Activated naive CD8-positive, alpha-beta T cell treated with anti-CD3 and anti-CD28 coated beads, Interleukin-2, amount 10 ng/mL, durations not matched to agents 7 days and 5 days (primary cell): ENCODE data around the gene LRBA. TPM values are rescaled to one million over a fixed set of nuclear protein-coding genes. Genes with fewer than 3 reads are reported as not detected.

Experiments used
- ATAC-seq: fragments of 150-1000 bp; cut with Tn5 transposase; one replicate; pipeline ENCODE4 v1.10.0; 2021; ENCODE audit warnings: low read depth, moderate library complexity
- POLR2A ChIA-PET: fragments of 350-600 bp; sonication (Branson Sonifier 250); formaldehyde crosslinking; loops from one replicate; lab custom pipeline; 2021; ENCODE audit warnings: antibody characterized with exemption; lab: Charles Lee
- DNase-seq: peaks from one replicate; pipeline ENCODE4 v3.0.0; 2021
- H3K27ac Mint-ChIP-seq: one replicate; pipeline ENCODE4 v1.8.0; 2022; ENCODE audit warnings: mild to moderate bottlenecking, mixed read lengths
- H3K27me3 Mint-ChIP-seq: one replicate; pipeline ENCODE4 v1.8.0; 2022; ENCODE audit warnings: mild to moderate bottlenecking, moderate library complexity, mixed read lengths
- H3K36me3 Mint-ChIP-seq: one replicate; pipeline ENCODE4 v1.8.0; 2021; ENCODE audit warnings: mild to moderate bottlenecking, mixed read lengths
- H3K4me1 Mint-ChIP-seq: one replicate; pipeline ENCODE4 v1.8.0; 2021; ENCODE audit warnings: mixed read lengths
- H3K4me3 Mint-ChIP-seq: one replicate; pipeline ENCODE4 v1.8.0; 2022; ENCODE audit warnings: mild to moderate bottlenecking, moderate library complexity, mixed read lengths
- H3K9me3 Mint-ChIP-seq: one replicate; pipeline ENCODE4 v1.8.0; 2021; ENCODE audit warnings: mixed read lengths
- total RNA-seq, 2 experiments: library from RNA; stranded (reverse); gene quantifications; one replicate each; pipeline ENCODE4 v1.2.3, GENCODE V29; 2021

LRBA gene
- total RNA-seq, 2 experiments from 2014 or later, result 47.9 to 50.6 TPM

GRCh38 chr4:150308824-150309472 is 706.1 kb downstream of the LRBA start:
- Mint-ChIP-seq H3K4me3 (no peak overlapping the region), H3K27me3 (no peaks in the 10 kb centered on the region), H3K36me3 (peaks cover 3% of the 10 kb centered on the region), H3K9me3 (no peaks in the 10 kb centered on the region), H3K27ac (no peak overlapping the region), H3K4me1 (no peaks in the 10 kb centered on the region)
- DNase-seq, result no peak
- ATAC-seq, result no peak
- POLR2A ChIA-PET, result no interaction called here

DNA sequence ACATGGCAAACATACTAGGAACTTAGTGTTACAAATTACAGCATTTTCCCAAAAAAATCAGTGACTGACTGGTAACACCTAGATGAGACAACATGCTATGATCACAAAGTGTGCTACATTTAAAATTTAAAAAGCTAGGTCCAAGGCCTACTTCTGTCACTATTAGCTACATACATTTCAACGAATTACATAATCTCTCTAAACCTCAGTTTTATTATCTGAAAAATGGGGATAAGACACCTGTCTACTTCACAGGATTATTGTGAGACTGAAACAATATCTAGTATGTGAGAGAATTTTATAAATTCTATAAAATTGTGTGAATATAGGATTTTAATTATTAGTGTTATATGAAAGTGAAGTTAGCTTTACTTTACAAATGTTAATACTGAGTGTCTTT is 708.4 kb downstream of the LRBA start:
- DNase-seq, result no peak
- H3K4me3 Mint-ChIP-seq, result no peak overlapping the region
- POLR2A ChIA-PET, result no interaction called here
- H3K36me3 Mint-ChIP-seq, result peaks cover 5% of the 10 kb centered on the region
- H3K27ac Mint-ChIP-seq, result no peak overlapping the region
- no peaks in the 10 kb centered on the region for H3K27me3 Mint-ChIP-seq
- H3K9me3 Mint-ChIP-seq, result no peaks in the 10 kb centered on the region
- ATAC-seq, result no peak
- peaks cover 1% of the 10 kb centered on the region for H3K4me1 Mint-ChIP-seq

DNA sequence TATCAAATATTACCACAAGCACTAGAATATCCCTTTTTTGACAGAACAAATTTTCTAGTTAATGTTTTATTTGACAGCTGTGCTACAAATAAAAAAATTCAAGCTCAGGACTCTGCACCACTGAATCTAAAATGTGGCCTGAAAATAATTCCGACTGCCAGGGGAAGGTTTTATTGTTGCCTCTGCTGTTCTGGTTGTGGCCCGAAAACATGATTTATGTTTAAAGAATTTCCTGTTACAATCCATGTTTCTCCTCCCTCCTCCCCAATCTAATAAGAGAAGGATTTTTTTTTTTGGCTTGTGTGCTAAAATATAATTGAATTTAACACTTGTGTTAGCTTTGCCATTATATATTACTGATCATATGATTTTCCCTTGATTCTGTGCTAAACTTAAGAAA is 709.1 kb downstream of the LRBA start:
- H3K27ac Mint-ChIP-seq, result no peak overlapping the region
- DNase-seq, result no peak
- H3K27me3 Mint-ChIP-seq, result no peaks in the 10 kb centered on the region
- POLR2A ChIA-PET, result no interaction called here
- no peak for ATAC-seq
- peaks cover 1% of the 10 kb centered on the region for H3K4me1 Mint-ChIP-seq
- no peaks in the 10 kb centered on the region for H3K9me3 Mint-ChIP-seq
- H3K36me3 Mint-ChIP-seq, result peaks cover 5% of the 10 kb centered on the region
- no peak overlapping the region for H3K4me3 Mint-ChIP-seq

DNA sequence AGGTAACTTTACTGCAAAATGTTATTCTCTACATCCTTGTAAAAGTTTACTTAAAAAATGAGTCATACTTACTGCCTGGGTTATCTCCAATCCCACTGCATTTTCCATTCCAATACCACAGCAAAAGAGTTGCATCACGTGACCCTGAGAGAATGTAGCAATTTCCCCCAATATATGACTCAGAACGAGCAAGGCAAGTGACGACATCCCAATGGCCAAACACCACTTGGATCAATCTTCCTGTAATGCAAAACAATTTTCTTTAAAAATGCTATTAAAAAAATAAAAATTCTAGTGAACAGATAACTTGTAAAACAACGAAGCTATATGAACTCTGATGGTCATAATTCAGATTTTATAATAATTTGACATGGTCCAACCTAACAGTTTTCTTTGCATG is 712.5 kb downstream of the LRBA start:
- H3K9me3 Mint-ChIP-seq, result no peaks in the 10 kb centered on the region
- POLR2A ChIA-PET, result no interaction called here
- H3K27me3 Mint-ChIP-seq, result no peaks in the 10 kb centered on the region
- no peak overlapping the region for H3K27ac Mint-ChIP-seq
- ATAC-seq (no peak), DNase-seq (no peak)
- H3K4me3 Mint-ChIP-seq, result no peak overlapping the region
- peaks cover 1% of the 10 kb centered on the region for H3K4me1 Mint-ChIP-seq
- H3K36me3 Mint-ChIP-seq, result peaks cover 5% of the 10 kb centered on the region

GRCh38 chr4:150299816-150300215 is 715.3 kb downstream of the LRBA start:
- DNase-seq (no peak), ATAC-seq (no peak)
- POLR2A ChIA-PET, result no interaction called here
- Mint-ChIP-seq H3K9me3 (no peaks in the 10 kb centered on the region), H3K4me1 (peaks cover 1% of the 10 kb centered on the region), H3K36me3 (peaks cover 3% of the 10 kb centered on the region), H3K4me3 (no peak overlapping the region), H3K27ac (no peak overlapping the region), H3K27me3 (no peaks in the 10 kb centered on the region)

DNA sequence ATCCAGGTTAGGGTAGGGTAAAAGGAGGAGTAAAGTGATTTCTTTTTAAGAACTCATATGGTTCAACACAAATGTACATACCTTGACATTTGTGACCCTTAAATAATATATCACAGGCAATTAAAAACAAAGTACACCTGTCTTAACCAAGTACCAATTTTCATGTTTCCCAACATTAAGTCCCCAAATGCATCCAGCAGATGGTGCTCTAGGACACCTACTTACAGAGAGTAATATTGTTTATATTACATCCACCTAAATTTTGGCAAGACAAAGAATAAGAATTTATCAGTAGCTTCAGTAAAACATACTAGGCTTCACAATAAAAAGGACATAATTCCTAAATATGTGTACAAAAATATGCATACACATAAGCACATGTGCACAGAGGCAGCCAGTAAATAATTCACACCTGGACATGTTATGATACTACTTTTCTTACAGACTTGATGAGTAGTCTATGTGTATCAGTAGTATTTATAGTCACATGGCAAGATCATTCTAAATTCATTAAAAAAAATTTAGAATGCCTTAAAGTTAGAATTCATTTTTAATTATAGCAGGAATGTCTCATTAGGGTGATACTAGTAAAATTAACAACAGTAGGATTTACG is 717.1 kb downstream of the LRBA start:
- H3K9me3 Mint-ChIP-seq, result no peaks in the 10 kb centered on the region
- DNase-seq, result no peak
- H3K27me3 Mint-ChIP-seq, result no peaks in the 10 kb centered on the region
- no peak overlapping the region for H3K27ac Mint-ChIP-seq
- no peak for ATAC-seq
- POLR2A ChIA-PET, result no interaction called here
- H3K4me3 Mint-ChIP-seq, result no peak overlapping the region
- H3K4me1 Mint-ChIP-seq, result peaks cover 1% of the 10 kb centered on the region
- H3K36me3 Mint-ChIP-seq, result peaks cover 3% of the 10 kb centered on the region

DNA sequence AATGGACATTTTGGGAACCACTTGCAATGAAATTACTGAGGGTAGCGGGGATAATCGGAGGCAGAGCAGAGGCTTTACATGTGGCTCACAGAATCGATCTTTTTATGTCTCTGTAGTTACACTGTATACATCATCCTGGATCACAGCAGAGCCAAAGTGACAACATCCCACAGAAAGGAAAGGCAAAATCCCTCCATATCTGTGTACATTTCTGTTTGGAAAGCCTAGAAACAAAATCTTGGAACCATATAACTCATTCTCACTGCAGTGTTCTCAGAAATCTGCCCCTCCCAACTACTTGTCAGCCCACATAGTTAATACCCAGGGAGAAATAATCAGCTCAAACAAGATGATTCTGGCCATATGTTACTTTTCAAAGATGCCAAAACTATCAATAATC is 725.2 kb downstream of the LRBA start:
- no peak overlapping the region for H3K4me3 Mint-ChIP-seq
- no peak for DNase-seq
- no peak overlapping the region for H3K27ac Mint-ChIP-seq
- H3K9me3 Mint-ChIP-seq, result peaks cover 3% of the 10 kb centered on the region
- POLR2A ChIA-PET, result no interaction called here
- no peaks in the 10 kb centered on the region for H3K27me3 Mint-ChIP-seq
- H3K4me1 Mint-ChIP-seq, result no peaks in the 10 kb centered on the region
- peaks cover 10% of the 10 kb centered on the region for H3K36me3 Mint-ChIP-seq
- no peak for ATAC-seq

- POLR2A ChIA-PET, result no interaction called here
- no peak overlapping the region for H3K27ac Mint-ChIP-seq
Observed at GRCh38 chr4:150289198-150289597, 725.9 kb downstream of the LRBA start.

DNA sequence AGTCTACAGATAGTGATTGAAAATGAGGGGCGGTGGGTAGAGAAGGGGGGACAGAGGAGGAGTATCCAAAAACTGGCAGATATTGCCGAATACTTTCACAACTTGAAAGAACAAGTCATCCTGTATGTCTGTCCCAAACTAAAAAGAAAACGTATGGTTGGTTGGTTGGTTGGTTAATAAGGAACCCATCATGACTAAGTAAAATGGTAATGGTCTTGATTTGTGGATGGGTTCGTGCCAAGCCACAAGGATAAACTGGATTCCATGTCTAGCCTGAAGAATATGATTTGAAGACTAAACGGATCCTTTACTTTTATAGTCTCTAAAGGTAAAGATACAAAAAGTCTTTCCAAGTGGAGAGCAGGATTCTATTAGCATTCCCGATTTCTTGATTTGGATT is 728.4 kb downstream of the LRBA start:
- Mint-ChIP-seq H3K9me3 (no peaks in the 10 kb centered on the region), H3K4me3 (no peak overlapping the region), H3K27me3 (no peaks in the 10 kb centered on the region), H3K27ac (no peak overlapping the region), H3K36me3 (peaks cover 11% of the 10 kb centered on the region), H3K4me1 (no peaks in the 10 kb centered on the region)
- POLR2A ChIA-PET, result no interaction called here
- DNase-seq (no peak), ATAC-seq (no peak)

More at GRCh38 chr4:150289198-150289597, 725.9 kb downstream of the LRBA start:
- Mint-ChIP-seq H3K4me3 (no peak overlapping the region), H3K4me1 (no peaks in the 10 kb centered on the region), H3K36me3 (peaks cover 10% of the 10 kb centered on the region), H3K27me3 (no peaks in the 10 kb centered on the region), H3K9me3 (peaks cover 3% of the 10 kb centered on the region)
- ATAC-seq (no peak), DNase-seq (no peak)

DNA sequence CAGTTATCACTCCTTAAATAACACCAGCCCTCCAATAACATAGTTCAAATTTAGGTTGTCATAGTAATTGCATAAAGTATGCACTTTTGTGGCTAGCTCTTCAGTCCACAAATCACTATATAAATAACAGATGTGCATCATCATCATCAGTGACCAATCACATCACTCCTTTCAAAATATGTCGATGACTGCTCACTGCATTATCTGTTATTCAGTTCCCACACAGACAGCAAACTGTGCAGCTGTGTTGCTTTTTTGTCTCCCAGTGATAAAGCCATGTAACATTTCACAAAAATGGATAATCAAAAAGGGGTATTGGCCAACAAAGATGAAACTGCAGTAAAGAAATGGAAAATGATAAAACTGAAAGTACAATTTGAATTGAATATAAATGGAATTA is 731.4 kb downstream of the LRBA start:
- H3K36me3 Mint-ChIP-seq, result peaks cover 28% of the 10 kb centered on the region
- H3K4me3 Mint-ChIP-seq, result no peak overlapping the region
- POLR2A ChIA-PET, result no interaction called here
- no peaks in the 10 kb centered on the region for H3K27me3 Mint-ChIP-seq
- DNase-seq, result no peak
- ATAC-seq, result no peak
- H3K9me3 Mint-ChIP-seq, result no peaks in the 10 kb centered on the region
- H3K4me1 Mint-ChIP-seq, result peaks cover 3% of the 10 kb centered on the region
- no peak overlapping the region for H3K27ac Mint-ChIP-seq

DNA sequence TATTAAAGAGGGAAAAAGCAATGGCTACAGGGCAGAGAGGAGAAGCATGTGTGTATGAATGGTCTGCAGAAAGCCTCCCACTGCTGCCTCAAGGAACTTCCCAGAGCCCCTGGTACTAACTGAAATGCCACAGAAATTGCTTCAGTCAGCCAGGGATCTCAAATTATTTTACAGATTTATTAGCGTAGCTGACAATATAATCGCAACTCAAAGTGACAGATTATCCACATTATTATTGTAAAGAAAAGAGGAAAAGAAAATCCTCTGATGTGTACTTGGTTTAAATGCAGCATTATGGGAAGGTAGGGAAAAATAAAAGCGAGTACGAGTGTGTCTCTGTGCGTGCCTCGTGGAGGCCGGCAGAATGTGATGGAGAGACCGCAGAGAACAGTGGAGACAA is 734.1 kb downstream of the LRBA start:
- peaks cover 3% of the 10 kb centered on the region for H3K4me1 Mint-ChIP-seq
- peaks cover 43% of the 10 kb centered on the region for H3K36me3 Mint-ChIP-seq
- DNase-seq, result no peak
- ATAC-seq, result no peak
- POLR2A ChIA-PET, result no interaction called here
- H3K9me3 Mint-ChIP-seq, result peaks cover 7% of the 10 kb centered on the region
- H3K27me3 Mint-ChIP-seq, result no peaks in the 10 kb centered on the region
- no peak overlapping the region for H3K4me3 Mint-ChIP-seq
- no peak overlapping the region for H3K27ac Mint-ChIP-seq

DNA sequence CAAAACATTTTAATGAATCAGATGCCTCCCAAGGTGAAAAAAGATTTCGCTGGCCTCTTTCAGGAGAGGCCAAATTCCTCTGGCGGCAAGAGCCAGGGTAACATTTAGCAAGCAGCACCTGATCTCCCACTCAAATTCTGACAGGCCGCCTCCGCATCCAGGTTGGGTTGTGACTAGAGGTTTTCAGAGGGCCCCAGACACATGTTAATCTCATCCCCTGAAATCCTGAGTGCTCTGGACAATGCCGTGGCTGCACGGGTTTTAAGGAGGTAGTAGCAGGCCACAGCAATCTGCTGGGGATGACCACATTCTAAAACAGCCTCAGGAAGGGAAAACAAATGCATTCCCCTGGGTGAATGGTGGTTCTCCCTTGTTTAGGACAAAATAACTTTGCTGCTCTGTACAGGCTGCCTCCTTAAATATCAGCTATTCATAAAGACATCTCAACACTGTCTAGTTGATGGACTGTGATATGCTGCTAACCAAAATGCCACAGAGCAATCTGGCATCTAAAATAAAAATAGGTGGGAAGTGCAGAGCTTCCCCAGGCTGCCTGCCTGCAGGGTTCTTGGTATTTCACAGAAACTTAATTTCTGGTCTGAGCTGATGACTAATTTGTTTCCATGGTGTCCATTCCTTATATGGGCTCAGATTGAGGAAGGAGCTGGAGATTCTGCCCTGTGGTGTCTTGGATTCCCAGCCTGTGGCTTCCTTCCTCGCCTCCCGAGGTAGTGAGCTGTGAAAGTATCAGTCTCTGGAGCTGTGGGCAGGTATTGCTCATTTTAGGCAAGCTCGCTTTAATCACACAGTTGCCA is 734.8 kb downstream of the LRBA start:
- no peaks in the 10 kb centered on the region for H3K27me3 Mint-ChIP-seq
- peaks cover 9% of the 10 kb centered on the region for H3K9me3 Mint-ChIP-seq
- DNase-seq (no peak), ATAC-seq (no peak)
- H3K27ac Mint-ChIP-seq, result no peak overlapping the region
- H3K4me3 Mint-ChIP-seq, result no peak overlapping the region
- peaks cover 3% of the 10 kb centered on the region for H3K4me1 Mint-ChIP-seq
- peaks cover 43% of the 10 kb centered on the region for H3K36me3 Mint-ChIP-seq
- POLR2A ChIA-PET, result no interaction called here

- no peak for DNase-seq
- Mint-ChIP-seq H3K9me3 (peaks cover 14% of the 10 kb centered on the region), H3K36me3 (peaks cover 52% of the 10 kb centered on the region), H3K27ac (no peak overlapping the region), H3K27me3 (no peaks in the 10 kb centered on the region), H3K4me3 (no peak overlapping the region), H3K4me1 (peaks cover 3% of the 10 kb centered on the region)
- POLR2A ChIA-PET, result no interaction called here
- ATAC-seq, result no peak
Observed at GRCh38 chr4:150278206-150278605, 736.9 kb downstream of the LRBA start.

GRCh38 chr4:150268444-150268843 is 746.6 kb downstream of the LRBA start:
- POLR2A ChIA-PET, result no interaction called here
- ATAC-seq (no peak), DNase-seq (no peak)
- no peak overlapping the region for H3K4me3 Mint-ChIP-seq
- no peaks in the 10 kb centered on the region for H3K27me3 Mint-ChIP-seq
- H3K4me1 Mint-ChIP-seq, result no peaks in the 10 kb centered on the region
- H3K36me3 Mint-ChIP-seq, result peaks cover 35% of the 10 kb centered on the region
- no peaks in the 10 kb centered on the region for H3K9me3 Mint-ChIP-seq
- no peak overlapping the region for H3K27ac Mint-ChIP-seq
